Central memory CD4-positive, alpha-beta T cell (primary cell): ENCODE measurements around the gene ZNF546.
"Not testable (repeated sequence)": the region's sequence is repeated elsewhere in the genome, so short reads cannot be mapped to it uniquely, and the experiment has no call there.

Experiments used
- DNase-seq: peaks from one replicate; pipeline ENCODE4 v3.0.0; 2022

Gene ZNF546

DNA sequence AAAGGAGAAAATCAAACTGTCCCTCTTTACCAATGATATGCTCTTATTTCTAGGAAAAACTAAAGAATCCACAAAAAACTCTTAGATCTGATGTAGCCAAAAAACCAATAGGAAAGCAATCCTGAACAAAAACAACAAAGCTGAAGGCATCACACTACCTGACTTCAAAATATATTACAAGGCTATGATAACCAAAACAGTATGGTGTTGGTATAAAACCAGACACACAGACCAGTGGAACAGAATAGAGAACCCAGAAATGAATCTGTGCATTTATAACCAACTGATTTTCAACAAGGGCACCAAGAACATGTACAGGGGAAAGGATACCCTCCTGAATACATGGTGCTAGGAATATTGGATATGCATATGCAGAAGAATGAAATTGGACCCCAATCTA lies 9.7 kb upstream of the ZNF546 start:
- DNase-seq: no peak

- no peak for DNase-seq
Measured at GRCh38 chr19:39987596-39987995, 9.3 kb upstream of the ZNF546 start.

DNA sequence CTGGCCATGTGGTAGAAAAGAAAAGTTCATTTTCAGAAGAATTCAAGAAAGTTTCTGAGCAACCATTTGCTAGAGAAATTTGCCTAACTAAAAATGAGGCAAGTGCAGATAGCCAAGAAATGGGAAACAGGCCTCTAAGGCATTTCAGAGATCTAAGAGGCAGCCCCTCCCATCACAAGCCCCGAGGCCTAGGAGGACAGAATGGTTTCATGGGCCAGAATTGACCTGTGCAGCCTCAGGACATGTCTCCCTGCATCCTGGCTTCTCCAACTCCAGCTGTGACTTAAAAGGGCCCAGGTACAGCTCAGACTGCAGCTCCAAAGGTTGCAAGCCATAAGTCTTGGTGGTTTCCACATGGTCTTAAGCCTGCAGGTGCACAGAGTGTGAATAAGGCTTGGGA lies 3.3 kb upstream of the ZNF546 start:
- no peak for DNase-seq

GRCh38 chr19:39994361-39994760 lies 2.5 kb upstream of the ZNF546 start:
- DNase-seq: no peak

- DNase-seq: no peak
Measured at GRCh38 chr19:39995794-39996193, 1.1 kb upstream of the ZNF546 start.

DNA sequence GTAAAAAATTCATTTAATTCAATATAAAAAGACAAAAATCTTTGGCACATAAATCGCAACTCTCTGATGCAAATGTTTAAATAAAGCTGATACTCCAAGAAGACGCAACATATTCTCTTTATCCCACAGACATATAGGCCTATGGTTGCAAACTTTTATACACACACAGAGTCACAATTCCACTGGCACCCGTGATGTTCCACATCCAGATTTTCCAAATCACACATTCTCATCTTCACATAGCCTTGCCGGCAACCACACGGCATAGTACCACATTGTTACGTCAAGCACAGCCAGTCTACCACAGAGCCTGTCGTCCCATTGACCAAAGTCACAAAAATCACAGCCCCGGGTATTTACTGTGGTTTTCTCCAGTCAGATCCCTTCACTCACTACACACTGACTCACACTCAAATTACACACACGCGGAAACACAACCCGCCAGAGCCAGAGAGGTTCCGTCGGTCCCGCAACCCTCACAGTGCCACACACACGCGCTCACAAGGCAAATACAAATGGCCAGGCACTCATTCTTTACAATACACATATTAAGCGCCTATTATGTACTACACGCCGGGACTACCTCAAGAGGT lies 546 bp upstream of the ZNF546 start:
- DNase-seq: no peak

- DNase-seq: no peak
Measured at GRCh38 chr19:39997638-39998216, 867 bp downstream of the ZNF546 start.

DNA sequence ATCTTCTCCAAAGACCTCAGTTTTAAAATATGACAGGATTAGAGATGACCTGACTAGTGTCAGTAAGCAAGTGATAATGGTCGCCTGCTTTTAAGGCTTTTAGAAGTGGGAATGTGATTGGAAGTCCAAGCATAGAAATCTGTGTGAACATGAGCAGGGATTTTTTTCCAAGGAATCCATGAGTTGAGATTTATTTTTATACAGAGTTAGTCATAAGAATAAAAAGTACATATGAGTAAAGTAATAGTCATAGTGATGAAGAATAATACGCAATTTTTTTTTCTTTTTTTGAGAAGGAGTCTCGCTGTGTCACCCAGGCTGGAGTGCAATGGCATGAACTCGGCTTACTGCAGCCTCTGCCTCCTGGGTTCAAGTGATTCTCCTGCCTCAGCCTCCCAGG lies 1.6 kb downstream of the ZNF546 start:
- no peak for DNase-seq

DNA sequence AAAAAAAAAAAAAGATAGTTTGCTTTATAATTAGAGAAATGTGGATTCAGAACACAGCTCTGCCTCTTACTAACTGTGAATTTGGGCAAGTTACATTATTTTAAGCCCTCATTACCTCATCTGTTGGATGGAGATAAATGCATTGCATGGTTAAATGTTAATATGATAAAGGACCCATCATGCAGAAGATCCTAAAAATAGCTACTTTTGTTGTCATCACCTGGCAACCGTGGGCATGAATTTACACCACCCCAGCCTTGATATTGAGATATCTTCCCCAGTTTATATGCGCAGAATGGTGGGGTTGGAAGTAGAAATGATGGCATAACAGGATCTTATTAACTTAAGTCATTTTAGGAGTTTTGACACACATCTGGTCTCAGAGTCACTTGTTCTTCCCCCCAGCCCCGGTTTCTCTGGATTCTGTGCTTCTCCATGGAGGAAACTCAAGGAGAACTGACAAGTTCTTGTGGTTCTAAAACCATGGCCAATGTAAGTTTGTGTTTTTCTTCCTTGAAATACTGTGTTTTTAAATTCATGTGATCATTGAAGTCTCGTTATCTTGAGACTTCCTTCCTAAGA lies 8.9 kb downstream of the ZNF546 start:
- DNase-seq: no peak

DNA sequence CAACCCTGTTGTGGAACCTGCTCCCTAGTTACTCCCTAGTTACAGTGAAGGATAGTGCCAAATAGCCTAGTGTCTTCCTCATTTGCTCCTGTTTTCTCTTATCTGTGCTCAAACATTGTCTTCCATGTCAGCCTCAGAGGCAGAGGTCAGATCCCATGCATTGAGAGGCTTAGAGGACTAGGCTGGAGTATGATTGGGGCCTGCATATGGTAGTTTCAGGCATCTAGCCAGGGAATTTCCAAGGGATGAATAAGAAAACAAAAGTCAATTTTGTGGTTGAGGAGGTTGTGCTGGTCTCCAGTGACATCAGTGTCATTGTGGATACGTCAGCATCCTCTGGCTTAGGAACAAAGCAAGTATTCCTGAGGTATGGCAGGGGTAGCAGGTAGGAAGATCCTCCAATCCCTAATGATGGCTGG lies 9.4 kb downstream of the ZNF546 start:
- no peak for DNase-seq

DNA sequence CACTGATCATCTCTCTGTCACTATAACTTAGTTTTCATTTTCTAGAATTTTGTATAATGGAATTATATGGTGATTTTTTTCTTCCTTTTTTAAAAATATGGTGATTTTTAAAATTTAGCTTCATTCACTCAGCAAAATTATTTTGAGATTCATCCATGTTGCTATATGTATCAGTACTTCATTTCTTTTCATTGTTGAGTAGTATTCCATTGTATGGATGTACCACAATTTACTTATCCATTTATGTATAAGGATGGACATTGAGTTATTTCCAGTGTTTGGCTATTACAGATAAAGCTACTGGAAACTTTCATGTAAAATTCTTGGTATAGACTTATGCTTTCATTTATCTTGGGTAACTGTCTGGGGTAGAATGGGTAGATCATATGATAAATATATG lies 12.8 kb downstream of the ZNF546 start:
- DNase-seq: no peak

DNA sequence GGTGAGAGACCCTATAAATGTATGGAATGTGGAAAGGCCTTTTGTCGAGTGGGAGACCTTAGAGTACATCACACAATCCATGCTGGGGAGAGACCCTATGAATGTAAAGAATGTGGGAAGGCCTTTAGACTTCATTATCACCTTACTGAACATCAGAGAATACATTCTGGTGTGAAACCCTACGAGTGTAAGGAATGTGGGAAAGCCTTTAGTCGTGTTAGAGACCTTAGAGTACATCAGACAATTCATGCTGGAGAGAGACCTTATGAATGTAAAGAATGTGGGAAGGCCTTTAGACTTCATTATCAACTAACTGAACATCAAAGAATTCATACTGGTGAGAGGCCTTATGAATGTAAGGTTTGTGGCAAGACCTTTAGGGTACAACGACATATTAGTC lies 17.1 kb downstream of the ZNF546 start:
- DNase-seq: no peak

GRCh38 chr19:40023969-40024368 lies 27.1 kb downstream of the ZNF546 start:
- no peak for DNase-seq

GRCh38 chr19:40025938-40026596 lies 29.2 kb downstream of the ZNF546 start:
- no peak for DNase-seq

GRCh38 chr19:40026597-40026970 lies 29.7 kb downstream of the ZNF546 start:
- no peak for DNase-seq

GRCh38 chr19:40033989-40034560 lies 37.2 kb downstream of the ZNF546 start:
- DNase-seq: no peak

DNA sequence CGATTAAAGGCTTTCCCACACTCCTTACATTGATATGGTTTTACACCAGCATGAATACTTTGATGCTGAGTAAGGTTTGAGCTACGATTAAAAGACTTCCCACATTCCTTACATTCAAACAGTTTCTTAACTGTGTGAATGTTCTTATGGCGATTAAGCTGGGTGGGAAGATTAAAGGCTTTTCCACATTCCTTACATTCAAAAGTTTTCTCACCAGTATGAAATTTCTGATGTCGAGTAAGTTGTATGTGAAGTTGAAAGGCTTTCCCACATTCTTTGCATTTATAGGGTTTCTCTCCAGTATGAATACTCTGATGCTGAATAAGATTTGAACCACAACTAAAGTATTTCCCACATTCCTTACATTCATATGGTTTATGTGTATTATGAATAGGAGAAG lies 39.1 kb downstream of the ZNF546 start:
- no peak for DNase-seq

- not testable (repeated sequence) for DNase-seq
Measured at GRCh38 chr19:40038047-40038446, 41.2 kb downstream of the ZNF546 start.

DNA sequence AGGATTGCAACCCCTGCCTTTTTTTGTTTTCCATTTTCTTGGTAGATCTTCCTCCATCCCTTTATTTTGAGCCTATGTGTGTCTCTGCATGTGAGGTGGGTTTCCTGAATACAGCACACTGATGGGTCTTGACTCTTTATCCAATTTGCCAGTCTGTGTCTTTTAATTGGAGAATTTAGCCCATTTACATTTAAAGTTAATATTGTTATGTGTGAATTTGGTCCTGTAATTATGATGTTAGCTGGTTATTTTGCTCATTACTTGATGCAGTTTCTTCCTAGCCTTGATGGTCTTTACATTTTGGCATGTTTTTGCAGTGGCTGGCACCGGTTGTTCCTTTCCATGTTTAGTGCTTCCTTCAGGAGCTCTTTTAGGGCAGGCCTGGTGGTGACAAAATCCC lies 44.9 kb downstream of the ZNF546 start:
- DNase-seq: not testable (repeated sequence)

GRCh38 chr19:40053491-40053890 lies 56.6 kb downstream of the ZNF546 start:
- DNase-seq: no peak

DNA sequence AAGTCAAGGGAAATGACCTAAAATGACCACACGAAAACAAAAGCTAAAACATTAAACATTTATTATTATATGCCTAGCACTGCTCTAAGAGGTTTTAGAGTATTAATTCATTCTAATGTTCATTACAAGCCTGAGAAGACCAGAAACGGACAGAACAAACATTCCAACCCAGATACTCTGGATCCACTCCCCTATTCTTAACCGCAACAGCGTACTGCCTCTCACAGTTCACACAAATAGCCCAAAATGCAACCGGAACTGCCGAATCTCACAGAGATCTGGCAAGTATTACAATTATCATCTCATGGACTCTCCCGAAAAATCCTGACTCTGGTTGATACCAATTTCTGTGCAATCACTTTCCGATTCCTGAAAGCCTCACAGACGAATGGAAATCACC lies 57.8 kb downstream of the ZNF546 start:
- no peak for DNase-seq

- no peak for DNase-seq
Measured at GRCh38 chr19:40055049-40055448, 58.2 kb downstream of the ZNF546 start.

DNA sequence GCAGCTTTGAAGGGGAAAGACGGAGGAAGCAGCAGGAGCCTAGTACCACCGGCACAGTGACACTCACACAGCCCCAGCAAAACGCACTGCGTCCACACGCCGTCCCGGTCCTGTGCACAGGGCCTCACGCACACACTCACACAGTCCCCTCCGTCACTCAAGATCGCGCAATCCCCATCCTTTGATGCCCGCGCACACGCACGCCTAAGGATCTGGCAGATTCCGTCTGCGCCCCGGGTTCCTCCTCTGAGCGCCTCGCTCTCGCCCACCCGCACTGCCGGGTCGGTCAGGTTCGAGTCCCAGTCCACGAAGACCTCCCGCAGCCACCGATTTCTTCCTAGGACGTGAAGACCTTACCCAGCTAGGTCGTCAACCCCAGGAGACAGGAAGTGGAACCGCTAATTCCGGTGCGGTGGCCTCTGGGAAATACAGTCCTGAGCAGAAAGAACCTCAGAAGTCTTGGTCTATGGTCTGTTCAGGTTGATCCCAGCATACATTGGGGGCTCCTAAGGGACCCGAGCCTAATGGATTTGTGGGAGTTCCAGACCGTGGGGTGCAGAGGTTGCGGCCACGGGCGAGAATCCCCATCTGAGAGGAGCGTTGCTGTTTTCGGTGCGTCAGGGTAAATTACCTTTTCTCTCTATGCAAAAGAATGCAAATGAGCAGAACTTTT lies 59.1 kb downstream of the ZNF546 start, which contains the start of gene ZNF780B:
ZNF780B (minus strand) TSS at position 400 of the 673 bp plus-strand sequence. CDS start 5,899 bp downstream, outside the sequence.
- peak; percentile 70 for DNase-seq
